IMR-90 (cell line): ENCODE measurements around the gene PYCR2. TPM values are rescaled to one million over a fixed set of nuclear protein-coding genes. Genes with fewer than 3 reads are reported as not detected.

Experiments
- ATAC-seq: fragments of 200-7000 bp; cut with Tn5 transposase; 2 replicates; pipeline ENCODE4 v1.9.1; 2020; ENCODE audit warnings: low read depth, mild to moderate bottlenecking, moderate library complexity
- BruUV-seq: library from RNA; stranded (reverse); fragments of 400-500 nt; replicated peaks from 2 replicates; lab custom pipeline; 2021; lab: Mats Ljungman, UMichigan
- CTCF ChIA-PET: fragments of 300-600 bp; formaldehyde crosslinking; extraction: SDS; loops from one replicate; lab custom pipeline; 2021; ENCODE audit warnings: antibody characterized with exemption; lab: Yijun Ruan, JAX
- POLR2A ChIA-PET: fragments of 300-600 bp; sonication (Branson Sonifier 250); formaldehyde crosslinking; loops from one replicate; lab custom pipeline; 2022; ENCODE audit warnings: antibody characterized with exemption; ENCODE audit not compliant: unreplicated experiment; lab: Charles Lee
- DNase-seq: peaks from one replicate; pipeline ENCODE4 v3.0.0; 2013
- H2AFZ ChIP-seq: replicated peaks from 2 replicates; pipeline ENCODE3; 2013; ENCODE audit warnings: low read length, mild to moderate bottlenecking; ENCODE audit not compliant: poor library complexity
- H2AK5ac ChIP-seq: 2 replicates; pipeline ENCODE4 v1.6.1; 2013; ENCODE audit warnings: low read depth, low read length, inconsistent platforms
- H2AK9ac ChIP-seq: replicated peaks from 2 replicates; pipeline ENCODE3; 2013; ENCODE audit warnings: mild to moderate bottlenecking, low read depth, low read length, moderate library complexity; ENCODE audit not compliant: poor library complexity
- H2BK120ac ChIP-seq: 2 replicates; pipeline ENCODE4 v1.6.1; 2013; ENCODE audit warnings: low read depth, low read length, inconsistent platforms
- H2BK15ac ChIP-seq: 3 replicates; pipeline ENCODE4 v1.6.1; 2013; ENCODE audit warnings: low read depth, low read length, inconsistent platforms
- H2BK20ac ChIP-seq: 2 replicates; pipeline ENCODE4 v1.6.1; 2013; ENCODE audit warnings: low read depth, mild to moderate bottlenecking, inconsistent platforms, low read length, moderate library complexity
- H2BK5ac ChIP-seq: 2 replicates; pipeline ENCODE4 v1.6.1; 2013; ENCODE audit warnings: mild to moderate bottlenecking, low read depth, low read length, inconsistent platforms; ENCODE audit not compliant: poor library complexity, severe bottlenecking
- H3K14ac ChIP-seq: replicated peaks from 2 replicates; pipeline ENCODE4 v1.6.1; 2013; ENCODE audit warnings: low read depth, low read length, inconsistent platforms
- H3K18ac ChIP-seq: 2 replicates; pipeline ENCODE4 v1.6.1; 2013; ENCODE audit warnings: low read depth, low read length, control low read depth
- H3K23ac ChIP-seq: 2 replicates; pipeline ENCODE4 v1.6.1; 2013; ENCODE audit warnings: low read depth, low read length, inconsistent platforms
- H3K27ac ChIP-seq: 2 replicates; pipeline ENCODE4 v1.5.1; 2013; ENCODE audit warnings: mild to moderate bottlenecking, control low read depth, low read length; ENCODE audit not compliant: insufficient read depth
- H3K27me3 ChIP-seq: 2 replicates; pipeline ENCODE4 v1.6.1; 2013; ENCODE audit warnings: low read length; ENCODE audit not compliant: control insufficient read depth, insufficient read depth
- H3K36me3 ChIP-seq: 2 replicates; pipeline ENCODE4 v1.6.1; 2013; ENCODE audit warnings: low read length, mixed read lengths; ENCODE audit not compliant: control insufficient read depth, insufficient read depth
- H3K4ac ChIP-seq: 2 replicates; pipeline ENCODE4 v1.6.1; 2013; ENCODE audit warnings: low read depth, low read length, inconsistent platforms
- H3K4me1 ChIP-seq: 2 replicates; pipeline ENCODE4 v1.6.1; 2013; ENCODE audit warnings: low read length, mixed read lengths; ENCODE audit not compliant: control insufficient read depth, insufficient read depth
- H3K4me2 ChIP-seq: 2 replicates; pipeline ENCODE4 v1.6.1; 2013; ENCODE audit warnings: low read depth, mild to moderate bottlenecking, control low read depth, low read length, moderate library complexity
- H3K4me3 ChIP-seq: 2 replicates; pipeline ENCODE4 v1.5.1; 2013; ENCODE audit warnings: low read depth, mild to moderate bottlenecking, control low read depth, low read length, moderate library complexity; ENCODE audit not compliant: insufficient read depth
- H3K56ac ChIP-seq: 2 replicates; pipeline ENCODE4 v1.6.1; 2013; ENCODE audit warnings: low read length, inconsistent platforms; ENCODE audit not compliant: insufficient read depth; ENCODE audit errors: extremely low read depth
- H3K79me1 ChIP-seq, 2 experiments: 2 replicates each; pipeline ENCODE4 v1.6.1; 2013; ENCODE audit warnings: low read length in 2 of 2, inconsistent platforms in 1 of 2, low read depth in 1 of 2
- H3K9ac ChIP-seq: 2 replicates; pipeline ENCODE4 v1.6.1; 2013; ENCODE audit warnings: low read depth, low read length, control low read depth
- H3K9me1 ChIP-seq: 2 replicates; pipeline ENCODE4 v1.6.1; 2013; ENCODE audit warnings: low read length, inconsistent platforms; ENCODE audit not compliant: insufficient read depth
- H3K9me3 ChIP-seq: 2 replicates; pipeline ENCODE4 v1.6.1; 2013; ENCODE audit warnings: low read length; ENCODE audit not compliant: control insufficient read depth, insufficient read depth
- H4K20me1 ChIP-seq: 2 replicates; pipeline ENCODE4 v1.6.1; 2013; ENCODE audit warnings: low read length, inconsistent platforms; ENCODE audit not compliant: insufficient read depth
- H4K5ac ChIP-seq: 2 replicates; pipeline ENCODE4 v1.6.1; 2013; ENCODE audit warnings: mild to moderate bottlenecking, low read depth, low read length, control low read depth
- H4K8ac ChIP-seq, 2 experiments: 2 replicates each; pipeline ENCODE4 v1.6.1; 2013; ENCODE audit warnings: low read depth in 2 of 2, low read length in 2 of 2, control low read depth in 1 of 2, inconsistent platforms in 1 of 2
- H4K91ac ChIP-seq: 2 replicates; pipeline ENCODE4 v1.6.1; 2013; ENCODE audit warnings: low read depth, low read length, inconsistent platforms; ENCODE audit not compliant: insufficient read depth
- CEBPB ChIP-seq: IDR thresholded peaks from 2 replicates; pipeline ENCODE4 v1.6.1; 2012; ENCODE audit warnings: low read depth, low read length, improper control_type of control experiment
- CHD1 ChIP-seq: IDR thresholded peaks from 2 replicates; pipeline ENCODE4 v1.6.1; 2012; ENCODE audit warnings: low read depth, low read length, improper control_type of control experiment
- POLR2A ChIP-seq: IDR thresholded peaks from 2 replicates; pipeline ENCODE4 v1.6.1; 2012; ENCODE audit warnings: mild to moderate bottlenecking, low read depth, low read length
- WGBS, 2 experiments: methylation state at CpG; one replicate each; pipeline versions ENCODE4 v1.1.5 to v1.1.7; 2013; ENCODE audit warnings: missing lambda C conversion rate in 2 of 2; ENCODE audit not compliant: insufficient read length in 1 of 2; ENCODE audit errors: extremely low coverage in 2 of 2; 5-methylcytosine and 5-hydroxymethylcytosine counted together
- dilution Hi-C: fragments of 300-500 bp; cut with HindIII; formaldehyde crosslinking; loops from one replicate; pipeline ENCODE4 v1.14.3; 2018; ENCODE audit warnings: low sequenced_read_pairs; ENCODE audit not compliant: unreplicated experiment
- in situ Hi-C: fragments of 300-500 bp; cut with MboI; formaldehyde crosslinking; loops from 3 replicates; pipeline ENCODE4 v1.14.3; 2019; ENCODE audit warnings: low sequenced_read_pairs, inconsistent platforms, mixed read lengths
- intact Hi-C: fragments of 100-400 bp; cut with micrococcal nuclease; formaldehyde crosslinking; loops from 2 replicates; pipeline ENCODE4 v1.10.0; 2022
- polyA plus RNA-seq, 3 experiments: library from polyadenylated mRNA; depleted of rRNA; stranded (reverse); fragments of >200 nt; gene quantifications; 2 replicates each; pipeline ENCODE4 v1.2.3, GENCODE V29; 2012; ENCODE audit warnings: low replicate concordance in 1 of 3
- total RNA-seq: library from RNA; depleted of rRNA; stranded (reverse); fragments of >200 nt; gene quantifications from 2 replicates; pipeline ENCODE4 v1.2.3, GENCODE V29; 2012

Gene PYCR2
- total and polyA plus RNA-seq, 2 of the 4 experiments (the other 2 are of a cell fraction), result 34.4 to 68.1 TPM

DNA sequence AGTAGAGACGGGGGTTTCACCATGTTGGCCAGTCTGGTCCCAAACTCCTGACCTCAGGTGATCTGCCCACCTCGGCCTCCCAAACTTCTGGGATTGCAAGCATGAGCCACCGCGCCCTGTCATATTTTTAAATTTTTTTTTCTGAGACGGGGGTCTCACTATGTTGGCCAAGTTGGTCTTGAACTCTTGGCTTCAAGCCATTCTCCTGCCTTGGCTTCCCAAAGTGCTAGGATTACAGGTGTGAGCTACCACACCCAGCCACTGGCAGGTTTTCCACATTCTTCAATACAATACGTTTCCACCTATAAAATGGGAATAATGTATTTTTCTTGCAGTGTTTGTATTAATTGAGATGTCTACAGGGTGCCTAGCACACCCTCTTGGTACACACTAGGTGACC lies 31.7 kb downstream of the PYCR2 start:
- Histone ChIP-seq H2BK120ac (no peak overlapping the region), H3K4me2 (no peak overlapping the region), H3K9me3 (no peaks in the 10 kb centered on the region), H4K20me1 (no peaks in the 10 kb centered on the region), H4K91ac (no peak overlapping the region), H4K8ac (no peak overlapping the region), H3K36me3 (no peaks in the 10 kb centered on the region), H3K4me3 (no peak overlapping the region), H2BK20ac (no peak overlapping the region), H3K23ac (no peak overlapping the region), H3K27ac (no peak overlapping the region), H3K9me1 (no peaks in the 10 kb centered on the region), H3K4ac (no peak overlapping the region), H3K56ac (no peak overlapping the region), H4K5ac (no peak overlapping the region), H3K14ac (no peak overlapping the region), H3K4me1 (peaks cover 4% of the 10 kb centered on the region), H3K9ac (no peak overlapping the region), H3K27me3 (no peaks in the 10 kb centered on the region), H2AK9ac (no peak overlapping the region), H3K79me1 (no peaks in the 10 kb centered on the region), H2BK5ac (no peak overlapping the region), H2BK15ac (no peak overlapping the region), H3K18ac (no peak overlapping the region), H2AFZ (no peak overlapping the region), H2AK5ac (no peak overlapping the region)
- DNase-seq (no peak), ATAC-seq (no peak)
- no peak for TF ChIP-seq CHD1
- TF ChIP-seq POLR2A, result no peak
- TF ChIP-seq CEBPB, result no peak
- ChIA-PET CTCF (no interaction called here), POLR2A (no interaction called here)
- intact Hi-C loops (no loop called here), dilution Hi-C loops (no loop called here), in situ Hi-C loops (no loop called here)
- 100% methylated on average over 1 of the region's 6 CpGs; no CpG with 5 or more reads in 1 of the 2 experiments for WGBS, 2 experiments
- BruUV-seq, result no TSS peak
